CD4-positive, alpha-beta memory T cell (primary cell): ENCODE data around the gene STIM1. TPM values are rescaled to one million over a fixed set of nuclear protein-coding genes. Genes with fewer than 3 reads are reported as not detected.

Source experiments
- CTCF ChIA-PET: fragments of 350-600 bp; sonication (Branson Sonifier 250); formaldehyde crosslinking; loops from one replicate; lab custom pipeline; 2021; ENCODE audit warnings: inconsistent platforms; ENCODE audit not compliant: partially characterized antibody; lab: Charles Lee
- POLR2A ChIA-PET: fragments of 350-600 bp; sonication (Branson Sonifier 250); formaldehyde crosslinking; loops from one replicate; lab custom pipeline; 2021; ENCODE audit not compliant: partially characterized antibody; lab: Charles Lee
- DNase-seq, 5 donors: peaks; one replicate each; pipeline versions ENCODE4 v3.0.0 to v3.0.0-alpha.2; 2020 to 2022; ENCODE audit warnings: mixed read lengths in 1 of 5
- H3K27ac ChIP-seq: one replicate; pipeline ENCODE4 v1.7.0; 2013; ENCODE audit warnings: low read depth, low read length
- H3K27me3 ChIP-seq: 2 replicates; pipeline ENCODE4 v1.7.0; 2013; ENCODE audit warnings: mild to moderate bottlenecking, low read length, moderate library complexity; ENCODE audit not compliant: insufficient read depth
- H3K36me3 ChIP-seq: 2 replicates; pipeline ENCODE4 v1.7.0; 2013; ENCODE audit warnings: mild to moderate bottlenecking, low read length, moderate library complexity; ENCODE audit not compliant: insufficient read depth
- H3K4me1 ChIP-seq: 2 replicates; pipeline ENCODE4 v1.7.0; 2013; ENCODE audit warnings: mild to moderate bottlenecking, low read length, moderate library complexity; ENCODE audit not compliant: insufficient read depth
- H3K4me3 ChIP-seq, 2 donors: one replicate each; pipeline ENCODE4 v1.7.0; 2013; ENCODE audit warnings: low read length in 2 of 2, mild to moderate bottlenecking in 1 of 2
- H3K9me3 ChIP-seq, 2 donors: one replicate each; pipeline ENCODE4 v1.7.0; 2013; ENCODE audit warnings: low read length in 2 of 2, control low read depth in 1 of 2; ENCODE audit not compliant: control insufficient read depth in 1 of 2
- H3K27ac Mint-ChIP-seq, 7 donors: one replicate each; pipeline ENCODE4 v1.8.0; 2020 to 2021; ENCODE audit warnings: mixed read lengths in 7 of 7, mild to moderate bottlenecking in 6 of 7, inconsistent platforms in 3 of 7, moderate library complexity in 3 of 7
- H3K27me3 Mint-ChIP-seq, 2 donors: one replicate each; pipeline ENCODE4 v1.8.0; 2020 to 2021; ENCODE audit warnings: mixed read lengths in 2 of 2
- H3K36me3 Mint-ChIP-seq, 2 donors: one replicate each; pipeline ENCODE4 v1.8.0; 2020 to 2021; ENCODE audit warnings: mixed read lengths in 2 of 2, inconsistent platforms in 1 of 2, mild to moderate bottlenecking in 1 of 2
- H3K4me1 Mint-ChIP-seq, 4 donors: one replicate each; pipeline ENCODE4 v1.8.0; 2020 to 2021; ENCODE audit warnings: mixed read lengths in 4 of 4, mild to moderate bottlenecking in 1 of 4
- H3K4me3 Mint-ChIP-seq, 8 donors: one replicate each; pipeline ENCODE4 v1.8.0; 2020 to 2021; ENCODE audit warnings: mixed read lengths in 8 of 8, mild to moderate bottlenecking in 7 of 8, moderate library complexity in 6 of 8, inconsistent platforms in 3 of 8
- H3K9me3 Mint-ChIP-seq, 8 donors: one replicate each; pipeline ENCODE4 v1.8.0; 2020 to 2021; ENCODE audit warnings: mixed read lengths in 8 of 8, mild to moderate bottlenecking in 5 of 8, inconsistent platforms in 3 of 8, moderate library complexity in 1 of 8
- intact Hi-C: fragments of 100-400 bp; cut with micrococcal nuclease; formaldehyde crosslinking; loops from one replicate; pipeline ENCODE4 v1.15.1; 2023
- polyA plus RNA-seq, 2 donors: library from polyadenylated mRNA; unstranded; fragments of 300-500 nt; fragmentation: Illumina TruSeq; gene quantifications; one replicate each; pipeline ENCODE4 v1.2.3, GENCODE V29; 2021
- total RNA-seq, 2 experiments: library from RNA; stranded (reverse); gene quantifications; one replicate each; pipeline ENCODE4 v1.2.3, GENCODE V29; 2021

The STIM1 gene
- total and polyA plus RNA-seq, 4 experiments from 2014 or later = 27.7 to 87.4 (median 65.5) TPM

DNA sequence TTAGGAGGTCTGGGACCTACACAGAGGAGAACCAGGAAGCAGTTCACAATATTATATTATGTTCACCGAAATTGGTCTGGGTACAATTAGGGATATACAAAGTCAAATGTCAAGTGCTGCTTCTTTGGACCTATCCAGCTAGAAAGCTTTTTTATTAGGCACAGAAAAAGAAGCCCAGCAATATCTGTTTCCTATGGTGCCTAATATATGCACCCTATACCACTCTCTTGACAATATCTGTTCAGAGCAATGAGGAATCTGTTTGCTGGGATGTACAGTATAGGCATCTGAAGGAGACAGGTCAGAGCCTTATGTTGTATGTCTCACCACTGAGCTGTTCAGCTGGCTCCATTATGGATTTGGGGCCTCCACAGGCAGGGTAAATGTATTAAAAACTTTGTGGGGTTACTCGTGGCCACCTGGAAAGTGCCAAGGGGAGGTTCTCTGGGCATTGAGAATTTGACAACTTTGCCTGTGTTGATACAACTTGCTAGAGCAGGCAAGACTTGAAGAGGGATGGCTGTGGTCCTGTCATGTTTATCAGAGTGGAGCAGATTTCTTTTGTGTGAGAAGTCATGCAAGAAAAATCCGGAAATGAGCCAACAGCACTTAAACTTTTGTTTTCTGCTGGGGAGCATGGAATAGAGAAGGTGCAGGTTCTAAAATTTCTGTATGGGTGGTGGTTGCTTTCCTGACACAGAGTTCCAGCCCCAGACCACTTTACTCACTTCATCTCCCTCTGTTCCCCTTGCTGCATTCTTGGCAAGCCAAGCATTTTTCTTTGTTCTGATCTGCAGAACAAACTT lies 10.1 kb downstream of the STIM1 start:
- DNase-seq = no peak
- Histone ChIP-seq H3K36me3 (no peaks in the 10 kb centered on the region), H3K9me3 (no peaks in the 10 kb centered on the region), H3K4me1 (peaks cover 93% of the 10 kb centered on the region), H3K4me3 (no peak overlapping the region), H3K27ac (no peak overlapping the region), H3K27me3 (no peaks in the 10 kb centered on the region)
- no peaks in the 10 kb centered on the region for H3K27me3 Mint-ChIP-seq
- CTCF ChIA-PET = interaction anchor here (0.7 to 22.1 kb wide), 8 partner anchors 11 to 207 kb away, joined by 3 to 368 read pairs (median 4); partner anchors contain the start of gene STIM1
- H3K9me3 Mint-ChIP-seq = no peaks in the 10 kb centered on the region
- peaks cover 0 to 1% of the 10 kb centered on the region in 2 donors for H3K36me3 Mint-ChIP-seq
- H3K4me3 Mint-ChIP-seq = peak overlapping the region; percentile 5 to 80 (median 64)
- peak overlapping the region; percentile 72 to 92 (median 82) for H3K27ac Mint-ChIP-seq
- intact Hi-C loops = loop anchor here (1.0 to 5.0 kb wide), 2 partner anchors 9 to 42 kb away; no protein-coding TSS in a partner anchor
- H3K4me1 Mint-ChIP-seq = peaks cover 68 to 99% (median 88%) of the 10 kb centered on the region in 4 donors
- POLR2A ChIA-PET = interaction anchor here (0.6 to 3.0 kb wide), 6 partner anchors 8 to 84 kb away, joined by 3 to 30 read pairs (median 4); partner anchors contain the start of genes RHOG and STIM1

DNA sequence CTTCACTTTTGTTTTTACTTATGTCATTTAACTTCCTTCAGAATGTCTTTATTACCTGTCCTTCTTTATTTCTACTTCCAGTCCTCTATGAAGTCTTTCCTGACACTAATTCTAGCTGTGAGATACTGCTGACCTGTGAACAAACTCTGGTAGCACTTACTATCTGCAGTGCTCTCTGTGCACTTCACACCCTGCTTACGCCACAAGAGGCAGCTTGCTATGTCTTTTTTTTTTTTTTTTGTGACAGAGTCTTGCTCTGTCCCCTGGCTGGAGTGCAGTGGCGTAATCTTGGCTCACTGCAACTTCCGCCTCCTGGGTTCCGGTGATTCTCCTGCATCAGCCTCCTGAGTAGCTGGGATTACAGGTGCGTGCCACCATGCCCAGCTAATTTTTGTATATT lies 10.7 kb downstream of the STIM1 start:
- Mint-ChIP-seq H3K27me3 (no peaks in the 10 kb centered on the region), H3K9me3 (no peaks in the 10 kb centered on the region), H3K27ac (peak overlapping the region; percentile 24 to 92 (median 82)), H3K36me3 (peaks cover 0 to 2% of the 10 kb centered on the region in 2 donors), H3K4me1 (peaks cover 67 to 99% (median 86%) of the 10 kb centered on the region in 4 donors), H3K4me3 (peak overlapping the region; percentile 5 to 80 (median 64))
- no peak for DNase-seq
- no peaks in the 10 kb centered on the region for H3K36me3 ChIP-seq
- H3K9me3 ChIP-seq = no peaks in the 10 kb centered on the region
- no peak overlapping the region for H3K4me3 ChIP-seq
- intact Hi-C loops = loop anchor here (5.0 kb wide), 1 partner anchor 41 kb away; no protein-coding TSS in a partner anchor
- no peaks in the 10 kb centered on the region for H3K27me3 ChIP-seq
- POLR2A ChIA-PET = interaction anchor here (0.6 to 5.8 kb wide), 5 partner anchors 11 to 84 kb away, joined by 3 to 47 read pairs (median 7); partner anchors contain the start of genes RHOG and STIM1
- H3K27ac ChIP-seq = no peak overlapping the region
- CTCF ChIA-PET = interaction anchor here (0.7 to 22.1 kb wide), 5 partner anchors 12 to 207 kb away, joined by 3 to 368 read pairs (median 4); partner anchors contain the start of gene STIM1
- H3K4me1 ChIP-seq = peaks cover 91% of the 10 kb centered on the region

DNA sequence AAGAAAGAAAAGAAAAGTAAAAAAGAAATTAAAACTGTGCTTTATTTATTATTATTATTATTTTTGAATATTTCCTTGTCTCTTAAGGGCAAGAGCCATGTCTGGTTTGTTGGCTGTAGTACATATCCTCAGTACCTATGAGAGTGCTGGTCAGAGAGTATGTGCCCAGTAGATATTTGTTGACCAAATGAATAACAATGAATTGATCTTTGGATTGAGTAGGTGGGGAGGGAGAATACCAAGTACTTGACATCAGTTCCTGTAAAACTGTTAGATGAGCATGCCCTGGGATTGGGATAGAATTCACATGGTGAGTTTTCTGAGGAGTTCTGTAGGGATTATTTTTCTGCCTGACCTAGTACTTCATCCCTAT lies 11.4 kb downstream of the STIM1 start:
- Histone ChIP-seq H3K27me3 (no peaks in the 10 kb centered on the region), H3K27ac (no peak overlapping the region), H3K4me1 (peaks cover 91% of the 10 kb centered on the region), H3K4me3 (no peak overlapping the region), H3K36me3 (no peaks in the 10 kb centered on the region), H3K9me3 (no peaks in the 10 kb centered on the region)
- ChIA-PET CTCF (interaction anchor here (1.0 to 22.1 kb wide), 7 partner anchors 11 to 206 kb away, joined by 3 to 368 read pairs (median 6); partner anchors contain the start of gene STIM1), POLR2A (interaction anchor here (0.6 to 5.8 kb wide), 6 partner anchors 7 to 28 kb away, joined by 3 to 47 read pairs (median 5); partner anchors contain the start of genes RHOG and STIM1)
- H3K27ac Mint-ChIP-seq = peak overlapping the region; percentile 4 to 87 (median 80)
- H3K4me1 Mint-ChIP-seq = peaks cover 68 to 99% (median 86%) of the 10 kb centered on the region in 4 donors
- no peaks in the 10 kb centered on the region for H3K9me3 Mint-ChIP-seq
- intact Hi-C loops = loop anchor here (5.0 kb wide), 1 partner anchor 40 kb away; no protein-coding TSS in a partner anchor
- H3K4me3 Mint-ChIP-seq = peak overlapping the region in 5 of 8 donors; percentile 10 to 80 (median 24)
- DNase-seq = no peak
- H3K36me3 Mint-ChIP-seq = peaks cover 4 to 7% of the 10 kb centered on the region in 2 donors
- no peaks in the 10 kb centered on the region for H3K27me3 Mint-ChIP-seq

GRCh38 chr11:3867209-3868091 lies 12.0 kb downstream of the STIM1 start:
- H3K4me1 Mint-ChIP-seq = peaks cover 63 to 97% (median 83%) of the 10 kb centered on the region in 4 donors
- no peak for DNase-seq
- H3K27me3 Mint-ChIP-seq = no peaks in the 10 kb centered on the region
- H3K9me3 Mint-ChIP-seq = no peaks in the 10 kb centered on the region
- H3K9me3 ChIP-seq = no peaks in the 10 kb centered on the region
- H3K27ac Mint-ChIP-seq = peak overlapping the region; percentile 60 to 93 (median 87)
- H3K4me3 Mint-ChIP-seq = peak overlapping the region in 7 of 8 donors; percentile 17 to 70 (median 24)
- intact Hi-C loops = loop anchor here (5.0 kb wide), 1 partner anchor 40 kb away; no protein-coding TSS in a partner anchor
- H3K4me1 ChIP-seq = peaks cover 88% of the 10 kb centered on the region
- H3K36me3 ChIP-seq = no peaks in the 10 kb centered on the region
- no peaks in the 10 kb centered on the region for H3K27me3 ChIP-seq
- POLR2A ChIA-PET = interaction anchor here (0.6 to 5.8 kb wide), 7 partner anchors 8 to 29 kb away, joined by 3 to 47 read pairs (median 6); partner anchors contain the start of genes RHOG and STIM1
- H3K36me3 Mint-ChIP-seq = peaks cover 6% of the 10 kb centered on the region in 2 donors
- H3K4me3 ChIP-seq = no peak overlapping the region
- CTCF ChIA-PET = interaction anchor here (1.0 to 22.1 kb wide), 8 partner anchors 11 to 205 kb away, joined by 3 to 368 read pairs (median 6); partner anchors contain the start of gene STIM1
- no peak overlapping the region for H3K27ac ChIP-seq

GRCh38 chr11:3873712-3874349 lies 18.4 kb downstream of the STIM1 start:
- Mint-ChIP-seq H3K9me3 (no peaks in the 10 kb centered on the region), H3K4me3 (peak overlapping the region in 1 of 8 donors; percentile 36), H3K27me3 (no peaks in the 10 kb centered on the region), H3K27ac (peak overlapping the region in 6 of 7 donors; percentile 9 to 78 (median 22)), H3K4me1 (peaks cover 59 to 93% (median 79%) of the 10 kb centered on the region in 4 donors), H3K36me3 (peaks cover 9 to 18% of the 10 kb centered on the region in 2 donors)
- POLR2A ChIA-PET = interaction anchor here (0.8 to 7.9 kb wide), 5 partner anchors 9 to 57 kb away, joined by 3 to 58 read pairs (median 3); partner anchors contain the start of gene STIM1
- Histone ChIP-seq H3K27ac (no peak overlapping the region), H3K36me3 (no peaks in the 10 kb centered on the region), H3K9me3 (no peaks in the 10 kb centered on the region), H3K4me1 (peaks cover 84% of the 10 kb centered on the region), H3K27me3 (no peaks in the 10 kb centered on the region), H3K4me3 (no peak overlapping the region)
- CTCF ChIA-PET = interaction anchor here (0.8 to 22.1 kb wide), 5 partner anchors 13 to 200 kb away, joined by 3 to 368 read pairs (median 5); partner anchors contain the start of genes RHOG and STIM1
- intact Hi-C loops = loop anchor here (1.0 kb wide), 1 partner anchor 9 kb away; no protein-coding TSS in a partner anchor
- DNase-seq = no peak

GRCh38 chr11:3876613-3877012 lies 21.1 kb downstream of the STIM1 start:
- peak overlapping the region in 1 of 8 donors; percentile 18 for H3K4me3 Mint-ChIP-seq
- peaks cover 7 to 15% of the 10 kb centered on the region in 2 donors for H3K36me3 Mint-ChIP-seq
- POLR2A ChIA-PET = interaction anchor here (7.9 kb wide), 1 partner anchor 22 kb away, joined by 58 read pairs; the partner anchor contains the start of gene STIM1
- Histone ChIP-seq H3K9me3 (no peaks in the 10 kb centered on the region), H3K36me3 (no peaks in the 10 kb centered on the region), H3K27me3 (no peaks in the 10 kb centered on the region), H3K4me3 (no peak overlapping the region), H3K27ac (no peak overlapping the region), H3K4me1 (peaks cover 80% of the 10 kb centered on the region)
- intact Hi-C loops = no loop called here
- no peaks in the 10 kb centered on the region for H3K27me3 Mint-ChIP-seq
- peaks cover 62 to 93% (median 77%) of the 10 kb centered on the region in 4 donors for H3K4me1 Mint-ChIP-seq
- peak overlapping the region; percentile 4 to 67 (median 42) for H3K27ac Mint-ChIP-seq
- no peaks in the 10 kb centered on the region for H3K9me3 Mint-ChIP-seq
- no peak for DNase-seq
- CTCF ChIA-PET = interaction anchor here (0.6 to 22.1 kb wide), 4 partner anchors 13 to 54 kb away, joined by 3 to 368 read pairs (median 4); partner anchors contain the start of genes RHOG and STIM1
